OCI-LY7 (cell line): ENCODE data around the gene TPD52L1. TPM values are rescaled to one million over a fixed set of nuclear protein-coding genes. Genes with fewer than 3 reads are reported as not detected.

Source experiments
- BruUV-seq: library from RNA; stranded (reverse); fragments of 400-500 nt; replicated peaks from 2 replicates; lab custom pipeline; 2021; lab: Mats Ljungman, UMichigan
- CTCF ChIA-PET: fragments of 300-600 bp; sonication (Branson Sonifier 250); formaldehyde crosslinking; loops from one replicate; lab custom pipeline; 2022; ENCODE audit warnings: antibody characterized with exemption; ENCODE audit not compliant: unreplicated experiment; lab: Charles Lee
- POLR2A ChIA-PET: fragments of 300-600 bp; sonication (Branson Sonifier 250); formaldehyde crosslinking; loops from one replicate; lab custom pipeline; 2022; ENCODE audit warnings: antibody characterized with exemption; lab: Charles Lee
- DNase-seq: peaks from one replicate; pipeline ENCODE4 v3.0.0-alpha.2; 2015; ENCODE audit warnings: low spot score
- H2AFZ ChIP-seq: fragments of 200-600 bp; sonication (generic), shearing (Covaris generic); 2 replicates; pipeline ENCODE4 v1.6.1; 2014; ENCODE audit warnings: mild to moderate bottlenecking, antibody characterized with exemption, low read length, moderate library complexity
- H3K27ac ChIP-seq: fragments of 200-600 bp; sonication (generic); 2 replicates; pipeline ENCODE4 v1.5.1; 2014; ENCODE audit warnings: mixed run types, low read depth, mild to moderate bottlenecking, moderate library complexity, low read length, inconsistent platforms; ENCODE audit not compliant: poor library complexity, severe bottlenecking
- H3K36me3 ChIP-seq: fragments of 200-600 bp; sonication (generic); 2 replicates; pipeline ENCODE4 v1.6.1; 2014; ENCODE audit warnings: mild to moderate bottlenecking, antibody characterized with exemption, low read length, moderate library complexity, mixed read lengths; ENCODE audit not compliant: insufficient read depth
- H3K4me1 ChIP-seq: fragments of 200-600 bp; sonication (generic); 2 replicates; pipeline ENCODE4 v1.5.1; 2014; ENCODE audit warnings: mild to moderate bottlenecking, low read length; ENCODE audit not compliant: insufficient read depth, poor library complexity, severe bottlenecking
- H3K4me2 ChIP-seq: fragments of 200-600 bp; sonication (generic); 2 replicates; pipeline ENCODE4 v1.6.1; 2014; ENCODE audit warnings: mild to moderate bottlenecking, low read length
- H3K4me3 ChIP-seq: fragments of 200-600 bp; sonication (generic); 2 replicates; pipeline ENCODE4 v1.5.1; 2014; ENCODE audit warnings: mild to moderate bottlenecking, low read depth, low read length; ENCODE audit not compliant: poor library complexity, severe bottlenecking
- H3K79me2 ChIP-seq: fragments of 200-600 bp; sonication (generic); 2 replicates; pipeline ENCODE4 v1.6.1; 2016; ENCODE audit warnings: low read depth, mild to moderate bottlenecking, low read length, moderate library complexity, mixed read lengths; ENCODE audit not compliant: insufficient read depth
- H3K9me2 ChIP-seq: fragments of 200-600 bp; sonication (generic); 2 replicates; pipeline ENCODE4 v1.6.1; 2016; ENCODE audit warnings: mild to moderate bottlenecking, low read length, mixed read lengths; ENCODE audit not compliant: insufficient read depth
- H3K9me3 ChIP-seq: fragments of 200-600 bp; sonication (generic); 2 replicates; pipeline ENCODE4 v1.6.1; 2014; ENCODE audit warnings: mild to moderate bottlenecking, mixed run types, low read length, mixed read lengths
- H4K20me1 ChIP-seq: fragments of 200-600 bp; sonication (generic); 2 replicates; pipeline ENCODE4 v1.6.1; 2014; ENCODE audit warnings: mild to moderate bottlenecking, antibody characterized with exemption, low read length, moderate library complexity, mixed read lengths; ENCODE audit not compliant: insufficient read depth
- CTCF ChIP-seq: fragments of 200-600 bp; sonication (generic); conservative IDR thresholded peaks from 2 replicates; pipeline ENCODE4 v1.5.1; 2014; ENCODE audit warnings: mild to moderate bottlenecking, antibody characterized with exemption, low read length, moderate library complexity, mixed read lengths
- EZH2phosphoT487 ChIP-seq: fragments of 200-600 bp; sonication (generic); IDR thresholded peaks from 2 replicates; pipeline ENCODE4 v1.6.1; 2018; ENCODE audit warnings: low read depth, borderline replicate concordance, mild to moderate bottlenecking, mixed run types, antibody characterized with exemption, low read length, moderate library complexity, mixed read lengths
- intact Hi-C: fragments of 100-400 bp; cut with micrococcal nuclease; formaldehyde crosslinking; loops from one replicate; pipeline ENCODE4 v1.10.0; 2022; ENCODE audit not compliant: unreplicated experiment
- total RNA-seq, 2 experiments: library from RNA; depleted of rRNA in 1 of 2; stranded (reverse); fragments of >200 nt in 1 of 2; shearing (Covaris generic) in 1 of 2; gene quantifications; 2 replicates each; pipeline ENCODE4 v1.2.3, GENCODE V29; 2014 to 2022

Gene TPD52L1
- total RNA-seq, 2 experiments from 2014 or later = not detected

- BruUV-seq = no TSS peak
- no peak overlapping the region for H3K4me3 ChIP-seq
- no peaks in the 10 kb centered on the region for H4K20me1 ChIP-seq
- H3K27ac ChIP-seq = no peak overlapping the region
- H3K9me2 ChIP-seq = no peaks in the 10 kb centered on the region
- TF ChIP-seq CTCF = no peak
- TF ChIP-seq EZH2phosphoT487 = no peak
- intact Hi-C loops = no loop called here
- H3K4me2 ChIP-seq = no peak overlapping the region
- POLR2A ChIA-PET = interaction anchor here (0.6 to 1.2 kb wide), 2 partner anchors 9 to 11 kb away, joined by 3 read pairs; no protein-coding TSS in a partner anchor
- no peaks in the 10 kb centered on the region for H3K36me3 ChIP-seq
- no peaks in the 10 kb centered on the region for H3K4me1 ChIP-seq
- H2AFZ ChIP-seq = no peak overlapping the region
- no peak for DNase-seq
- H3K79me2 ChIP-seq = no peaks in the 10 kb centered on the region
- CTCF ChIA-PET = no interaction called here
- no peaks in the 10 kb centered on the region for H3K9me3 ChIP-seq
Observed at GRCh38 chr6:125233202-125233601, 79.6 kb downstream of the TPD52L1 start.

GRCh38 chr6:125236536-125237327, 83.2 kb downstream of the TPD52L1 start:
- BruUV-seq = no TSS peak
- Histone ChIP-seq H3K79me2 (no peaks in the 10 kb centered on the region), H2AFZ (no peak overlapping the region), H3K27ac (no peak overlapping the region), H4K20me1 (no peaks in the 10 kb centered on the region), H3K9me3 (no peaks in the 10 kb centered on the region), H3K36me3 (no peaks in the 10 kb centered on the region), H3K4me3 (no peak overlapping the region), H3K4me1 (no peaks in the 10 kb centered on the region), H3K4me2 (no peak overlapping the region), H3K9me2 (no peaks in the 10 kb centered on the region)
- intact Hi-C loops = no loop called here
- POLR2A ChIA-PET = interaction anchor here (1.0 to 2.7 kb wide), 2 partner anchors 9 to 26 kb away, joined by 3 to 9 read pairs; no protein-coding TSS in a partner anchor
- TF ChIP-seq CTCF = no peak
- DNase-seq = no peak
- CTCF ChIA-PET = no interaction called here

GRCh38 chr6:125237764-125238163, 84.2 kb downstream of the TPD52L1 start:
- TF ChIP-seq EZH2phosphoT487 = no peak
- no peak for TF ChIP-seq CTCF
- ChIA-PET POLR2A (no interaction called here), CTCF (no interaction called here)
- Histone ChIP-seq H4K20me1 (no peaks in the 10 kb centered on the region), H3K4me2 (no peak overlapping the region), H3K27ac (no peak overlapping the region), H3K9me3 (0 out of 2 replicates have a peak, but pooled peaks cover 4% of the 10 kb centered on the region), H3K4me3 (no peak overlapping the region), H3K79me2 (no peaks in the 10 kb centered on the region), H3K36me3 (no peaks in the 10 kb centered on the region), H3K4me1 (no peaks in the 10 kb centered on the region), H2AFZ (no peak overlapping the region), H3K9me2 (no peaks in the 10 kb centered on the region)
- no TSS peak for BruUV-seq
- no peak for DNase-seq
- intact Hi-C loops = no loop called here
